ENCODE results near the gene PNLDC1.

- no peak for TF ChIP-seq NFE2L2 (IDR thresholded peaks at IDR 0.05; ENCODE audit: low read depth, low read length)
- TF ChIP-seq, protein P1, sequence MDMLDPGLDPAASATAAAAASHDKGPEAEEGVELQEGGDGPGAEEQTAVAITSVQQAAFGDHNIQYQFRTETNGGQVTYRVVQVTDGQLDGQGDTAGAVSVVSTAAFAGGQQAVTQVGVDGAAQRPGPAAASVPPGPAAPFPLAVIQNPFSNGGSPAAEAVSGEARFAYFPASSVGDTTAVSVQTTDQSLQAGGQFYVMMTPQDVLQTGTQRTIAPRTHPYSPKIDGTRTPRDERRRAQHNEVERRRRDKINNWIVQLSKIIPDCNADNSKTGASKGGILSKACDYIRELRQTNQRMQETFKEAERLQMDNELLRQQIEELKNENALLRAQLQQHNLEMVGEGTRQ (IDR thresholded peaks at IDR 0.05; ENCODE audit: low read depth, low read length): no peak
- TF ChIP-seq CTCF (conservative IDR thresholded peaks at IDR 0.05; ENCODE audit: low read depth, low read length): no peak
- TF ChIP-seq FOS (IDR thresholded peaks at IDR 0.05; ENCODE audit: low read depth, low read length): no peak
- TF ChIP-seq POLR2A (IDR thresholded peaks at IDR 0.05; ENCODE audit: low read depth, low read length): no peak
- no peak for TF ChIP-seq RCOR1 (IDR thresholded peaks at IDR 0.05; ENCODE audit: insufficient replicate concordance, low read length)
- no peak for TF ChIP-seq CEBPB (IDR thresholded peaks at IDR 0.05; ENCODE audit: low read depth, low read length)
These were observed 60.4 kb downstream of the PNLDC1 start for GRCh38 chr6:159860482-159860881.
